Measurements from ENCODE around the gene AK4.
"Not testable (repeated sequence)": the region's sequence is repeated elsewhere in the genome, so short reads cannot be mapped to it uniquely, and the experiment has no call there.

AK4 gene

GRCh38 chr1:65150583-65151263 is 2.7 kb downstream of the AK4 start:
- no peak for DNase-seq

GRCh38 chr1:65151641-65152040 is 3.6 kb downstream of the AK4 start:
- no peak for DNase-seq

- no peak for DNase-seq
These were observed 5.6 kb downstream of the AK4 start for GRCh38 chr1:65153635-65154034.

GRCh38 chr1:65156910-65157545 is 9.0 kb downstream of the AK4 start:
- no peak for DNase-seq

- DNase-seq, result no peak
These were observed 9.5 kb downstream of the AK4 start for GRCh38 chr1:65157546-65157941.

- not testable (repeated sequence) for DNase-seq
These were observed 11.3 kb downstream of the AK4 start for GRCh38 chr1:65159291-65159688.

GRCh38 chr1:65159801-65160523 is 12.0 kb downstream of the AK4 start:
- no peak for DNase-seq

- no peak for DNase-seq
These were observed 15.3 kb downstream of the AK4 start for GRCh38 chr1:65163201-65163805.

- DNase-seq, result not testable (repeated sequence)
These were observed 16.1 kb downstream of the AK4 start for GRCh38 chr1:65164101-65164500.

GRCh38 chr1:65164633-65165032 is 16.6 kb downstream of the AK4 start:
- DNase-seq, result no peak

GRCh38 chr1:65165269-65165993 is 17.4 kb downstream of the AK4 start:
- no peak for DNase-seq

- DNase-seq, result no peak
These were observed 18.7 kb downstream of the AK4 start for GRCh38 chr1:65166572-65167305.

GRCh38 chr1:65167586-65168242 is 19.7 kb downstream of the AK4 start:
- no peak for DNase-seq

- no peak for DNase-seq
These were observed 20.9 kb downstream of the AK4 start for GRCh38 chr1:65168867-65169266.

- DNase-seq, result no peak
These were observed 22.6 kb downstream of the AK4 start for GRCh38 chr1:65170511-65171142.

GRCh38 chr1:65172936-65173690 is 25.1 kb downstream of the AK4 start:
- DNase-seq, result no peak

GRCh38 chr1:65174585-65174984 is 26.6 kb downstream of the AK4 start:
- no peak for DNase-seq

- DNase-seq, result no peak
These were observed 27.4 kb downstream of the AK4 start for GRCh38 chr1:65175171-65176055.

GRCh38 chr1:65176056-65176450 is 28.1 kb downstream of the AK4 start:
- DNase-seq, result no peak

Measured in NCI-H2081 (cell line).